Mammary epithelial cell (primary cell): Measurements from ENCODE around the gene WDR11.

Experiments used
- EZH2 ChIP-seq: IDR thresholded peaks from 2 replicates; pipeline ENCODE4 v1.6.1; 2012; ENCODE audit warnings: low read length, inconsistent platforms, borderline replicate concordance
- TF ChIP-seq, protein P1 (sequence below), 2 donors: IDR thresholded peaks in 1 of 2; conservative IDR thresholded peaks in 1 of 2; 2 replicates each; pipeline ENCODE4 v1.5.1; 2011 to 2012; ENCODE audit warnings: inconsistent platforms in 2 of 2, low read length in 2 of 2, mild to moderate bottlenecking in 2 of 2, control low read depth in 1 of 2, low read depth in 1 of 2; ENCODE audit not compliant: insufficient read depth in 1 of 2; ENCODE audit errors: extremely low read depth in 1 of 2

DNA sequence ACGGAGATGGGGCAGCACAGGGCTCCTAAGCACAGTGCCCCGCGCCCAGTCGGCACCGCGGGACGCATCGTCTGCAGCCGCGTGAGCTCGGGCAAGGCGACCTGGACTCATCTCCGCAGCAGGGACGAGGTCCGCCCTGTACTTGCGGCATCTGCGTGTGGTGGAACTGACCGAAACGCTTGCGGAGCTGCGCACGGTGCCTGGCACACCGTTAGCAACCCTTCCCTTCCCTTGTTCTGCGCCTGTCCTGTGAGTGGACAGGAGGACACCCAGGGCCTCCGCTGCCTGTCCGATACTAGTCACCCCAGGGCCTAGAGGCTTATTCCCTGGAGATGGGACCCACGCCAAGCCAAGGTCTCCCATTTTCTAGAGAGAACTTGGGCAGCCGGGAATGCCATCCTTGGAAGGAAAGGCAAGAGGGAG, 98.5 kb downstream of the WDR11 start:
- TF ChIP-seq, protein P1, sequence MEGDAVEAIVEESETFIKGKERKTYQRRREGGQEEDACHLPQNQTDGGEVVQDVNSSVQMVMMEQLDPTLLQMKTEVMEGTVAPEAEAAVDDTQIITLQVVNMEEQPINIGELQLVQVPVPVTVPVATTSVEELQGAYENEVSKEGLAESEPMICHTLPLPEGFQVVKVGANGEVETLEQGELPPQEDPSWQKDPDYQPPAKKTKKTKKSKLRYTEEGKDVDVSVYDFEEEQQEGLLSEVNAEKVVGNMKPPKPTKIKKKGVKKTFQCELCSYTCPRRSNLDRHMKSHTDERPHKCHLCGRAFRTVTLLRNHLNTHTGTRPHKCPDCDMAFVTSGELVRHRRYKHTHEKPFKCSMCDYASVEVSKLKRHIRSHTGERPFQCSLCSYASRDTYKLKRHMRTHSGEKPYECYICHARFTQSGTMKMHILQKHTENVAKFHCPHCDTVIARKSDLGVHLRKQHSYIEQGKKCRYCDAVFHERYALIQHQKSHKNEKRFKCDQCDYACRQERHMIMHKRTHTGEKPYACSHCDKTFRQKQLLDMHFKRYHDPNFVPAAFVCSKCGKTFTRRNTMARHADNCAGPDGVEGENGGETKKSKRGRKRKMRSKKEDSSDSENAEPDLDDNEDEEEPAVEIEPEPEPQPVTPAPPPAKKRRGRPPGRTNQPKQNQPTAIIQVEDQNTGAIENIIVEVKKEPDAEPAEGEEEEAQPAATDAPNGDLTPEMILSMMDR (conservative IDR thresholded peaks at IDR 0.05 in 1 of 2, IDR thresholded peaks at IDR 0.05 in 1 of 2; ENCODE audit: extremely low read depth in 1 of 2, insufficient read depth in 1 of 2, low read depth in 1 of 2, low read length in 2 of 2), result no peak
- no peak for TF ChIP-seq EZH2
